Vagina (tissue), 2 donors: ENCODE results near the gene ZER1.

Source experiments
- CTCF ChIP-seq, 3 experiments: fragments of 450-650 bp in 2 of 3; fragments of 200-600 bp in 1 of 3; sonication (generic) in 1 of 3; IDR thresholded peaks; one replicate each; pipeline ENCODE4 v1.5.1; 2017 to 2019; ENCODE audit warnings: antibody characterized with exemption in 3 of 3, mild to moderate bottlenecking in 2 of 3, moderate library complexity in 2 of 3
- POLR2A ChIP-seq, 2 donors: fragments of 450-650 bp; IDR thresholded peaks; one replicate each; pipeline ENCODE4 v1.6.1; 2017; ENCODE audit warnings: antibody characterized with exemption in 2 of 2, mild to moderate bottlenecking in 2 of 2, moderate library complexity in 2 of 2
- POLR2AphosphoS5 ChIP-seq, 2 donors: sonication (generic); formaldehyde crosslinking; IDR thresholded peaks; one replicate each; pipeline ENCODE4 v1.9.0; 2017; ENCODE audit warnings: antibody characterized with exemption in 2 of 2, mild to moderate bottlenecking in 2 of 2, low read depth in 1 of 2; ENCODE audit not compliant: insufficient read depth in 1 of 2

GRCh38 chr9:128809036-128809599 is 37.4 kb upstream of the ZER1 start:
- TF ChIP-seq CTCF (IDR thresholded peaks at IDR 0.05) = no peak
- TF ChIP-seq POLR2AphosphoS5 (IDR thresholded peaks at IDR 0.05; ENCODE audit: insufficient read depth in 1 of 2, low read depth in 1 of 2) = no peak
- no peak for TF ChIP-seq POLR2A (IDR thresholded peaks at IDR 0.05)
